Measurements from ENCODE around the gene ISOC1. TPM values are rescaled to one million over a fixed set of nuclear protein-coding genes. Genes with fewer than 3 reads are reported as not detected.

The ISOC1 gene
- total RNA-seq, 1 experiment from 2014 or later = 20.0 TPM

DNA sequence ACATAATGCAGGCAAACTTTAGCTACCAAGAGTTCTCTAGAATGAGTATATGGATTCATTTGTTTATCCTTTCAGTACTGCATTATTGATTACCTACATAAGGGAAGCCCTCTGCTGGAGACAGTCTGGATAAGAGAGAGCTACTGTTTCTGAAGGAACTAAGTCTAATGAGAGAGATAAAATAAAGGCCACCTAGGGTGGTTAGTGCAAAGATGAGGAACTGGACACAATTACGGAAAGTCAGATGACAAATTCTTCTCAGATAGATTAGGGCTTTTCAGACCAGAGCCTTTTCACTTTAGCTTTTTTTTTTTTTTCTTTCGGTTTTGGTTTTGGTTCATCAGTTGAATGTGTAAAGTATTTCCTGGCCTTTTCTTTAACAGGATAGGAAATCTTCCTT is 31.3 kb downstream of the ISOC1 start:
- DNase-seq (ENCODE audit: low spot score) = no peak

GRCh38 chr5:129133553-129133952 is 39.0 kb downstream of the ISOC1 start:
- no peak for DNase-seq (ENCODE audit: low spot score)

- DNase-seq (ENCODE audit: low spot score) = peak; percentile 55
Measured at GRCh38 chr5:129135633-129136032, 41.1 kb downstream of the ISOC1 start.

GRCh38 chr5:129137637-129138036 is 43.1 kb downstream of the ISOC1 start:
- DNase-seq (ENCODE audit: low spot score) = no peak

GRCh38 chr5:129141078-129141477 is 46.5 kb downstream of the ISOC1 start:
- DNase-seq (ENCODE audit: low spot score) = no peak

- no peak for DNase-seq (ENCODE audit: low spot score)
Measured at GRCh38 chr5:129141696-129142095, 47.1 kb downstream of the ISOC1 start.

GRCh38 chr5:129155876-129156275 is 61.3 kb downstream of the ISOC1 start:
- DNase-seq (ENCODE audit: low spot score) = no peak

- DNase-seq (ENCODE audit: low spot score) = no peak
Measured at GRCh38 chr5:129161830-129162229, 67.3 kb downstream of the ISOC1 start.

Small RNA genes lying within 50 kb of the gene (small RNA-seq; reads per million reads assigned to genes)
- gene MIR4633 = not detected

Other genes starting within 250 kb of the ISOC1 start
- not detected in 2 replicates for gene SLC27A6, start 129.3 kb upstream of the ISOC1 start, total RNA-seq (2014; rRNA removed; shearing (Covaris generic))

All from HT-29 (cell line).